AG04450 (cell line): Measurements from ENCODE around the gene KLF2. TPM values are rescaled to one million over a fixed set of nuclear protein-coding genes. Genes with fewer than 3 reads are reported as not detected.
A peak's percentile ranks its signal among the peaks of the same experiment; 100 is the strongest.

Experiments
- CTCF ChIA-PET: fragments of 300-600, 350-600 bp; formaldehyde crosslinking; extraction: SDS; loops from one replicate; lab custom pipeline; 2022; ENCODE audit warnings: antibody characterized with exemption, inconsistent platforms; lab: Charles Lee
- POLR2A ChIA-PET: fragments of 350-600 bp; formaldehyde crosslinking; extraction: SDS; loops from one replicate; lab custom pipeline; 2021; ENCODE audit warnings: antibody characterized with exemption, inconsistent platforms; lab: Yijun Ruan, JAX
- DNase-seq: peaks from one replicate; pipeline ENCODE4 v3.0.0-alpha.2; 2011; ENCODE audit warnings: low read depth, low spot score
- H3K27ac ChIP-seq: one replicate; pipeline ENCODE4 v1.5.1; 2012; ENCODE audit warnings: low read depth, low read length, control low read depth
- H3K27me3 ChIP-seq: one replicate; pipeline ENCODE4 v1.6.0; 2012; ENCODE audit warnings: low read length; ENCODE audit not compliant: control insufficient read depth, insufficient read depth
- H3K4me3 ChIP-seq: 2 replicates; pipeline ENCODE4 v1.5.1; 2011; ENCODE audit warnings: mild to moderate bottlenecking, low read depth, low read length, control low read depth
- H3K9me3 ChIP-seq: 2 replicates; pipeline ENCODE4 v1.5.1; 2012; ENCODE audit warnings: low read length; ENCODE audit not compliant: control insufficient read depth, insufficient read depth
- CTCF ChIP-seq: IDR thresholded peaks from 2 replicates; pipeline ENCODE4 v1.5.1; 2011; ENCODE audit warnings: low read depth, low read length, control low read depth, inconsistent platforms
- polyA plus RNA-seq: library from polyadenylated mRNA; depleted of rRNA; stranded (reverse); fragments of >200 nt; gene quantifications from 2 replicates; pipeline ENCODE4 v1.2.3, GENCODE V29; 2011

Gene KLF2
- polyA plus RNA-seq, 1 experiment = 0.60 TPM

- peak; percentile 21; the same call in 1 of the 2 replicates for TF ChIP-seq CTCF
- ChIA-PET POLR2A (interaction anchor here (0.9 to 2.3 kb wide), 8 partner anchors 9 to 141 kb away, joined by 3 to 33 read pairs (median 4); partner anchors contain the start of genes AP1M1 and KLF2), CTCF (interaction anchor here (0.9 to 1.7 kb wide), 4 partner anchors 10 to 92 kb away, joined by 3 to 13 read pairs (median 6); no protein-coding TSS in a partner anchor)
- H3K27me3 ChIP-seq = no peaks in the 10 kb centered on the region
- peak overlapping the region; percentile 81 for H3K27ac ChIP-seq
- no peak overlapping the region for H3K4me3 ChIP-seq
- no peaks in the 10 kb centered on the region; the same call in 1 of the 2 replicates for H3K9me3 ChIP-seq
- DNase-seq = peak; percentile 69
These were observed 14.1 kb downstream of the KLF2 start for GRCh38 chr19:16338470-16339360.

- H3K27me3 ChIP-seq = no peaks in the 10 kb centered on the region
- H3K4me3 ChIP-seq = no peak overlapping the region
- no peaks in the 10 kb centered on the region; the same call in 1 of the 2 replicates for H3K9me3 ChIP-seq
- POLR2A ChIA-PET = interaction anchor here (0.9 to 2.3 kb wide), 8 partner anchors 10 to 142 kb away, joined by 3 to 33 read pairs (median 4); partner anchors contain the start of genes AP1M1 and KLF2
- DNase-seq = no peak
- no peak for TF ChIP-seq CTCF
- peak overlapping the region; percentile 81 for H3K27ac ChIP-seq
- CTCF ChIA-PET = interaction anchor here (0.9 to 1.7 kb wide), 4 partner anchors 11 to 93 kb away, joined by 3 to 13 read pairs (median 6); no protein-coding TSS in a partner anchor
These were observed 14.7 kb downstream of the KLF2 start for GRCh38 chr19:16339361-16339725.

- H3K27me3 ChIP-seq = no peaks in the 10 kb centered on the region
- POLR2A ChIA-PET = interaction anchor here (0.5 to 2.3 kb wide), 3 partner anchors 12 to 74 kb away, joined by 3 to 12 read pairs (median 4); no protein-coding TSS in a partner anchor
- CTCF ChIA-PET = interaction anchor here (1.1 to 1.7 kb wide), 2 partner anchors 92 to 94 kb away, joined by 4 to 10 read pairs; no protein-coding TSS in a partner anchor
- no peaks in the 10 kb centered on the region; the same call in 1 of the 2 replicates for H3K9me3 ChIP-seq
- no peak overlapping the region for H3K27ac ChIP-seq
- TF ChIP-seq CTCF = no peak
- H3K4me3 ChIP-seq = no peak overlapping the region
- DNase-seq = no peak
These were observed 15.5 kb downstream of the KLF2 start for GRCh38 chr19:16340092-16340491.

GRCh38 chr19:16340654-16341053 is 16.0 kb downstream of the KLF2 start:
- ChIA-PET POLR2A (interaction anchor here (0.5 to 2.3 kb wide), 3 partner anchors 12 to 74 kb away, joined by 3 to 12 read pairs (median 4); no protein-coding TSS in a partner anchor), CTCF (interaction anchor here (1.1 kb wide), 1 partner anchor 93 kb away, joined by 4 read pairs; no protein-coding TSS in a partner anchor)
- H3K27me3 ChIP-seq = no peaks in the 10 kb centered on the region
- H3K27ac ChIP-seq = no peak overlapping the region
- TF ChIP-seq CTCF = no peak
- DNase-seq = no peak
- no peaks in the 10 kb centered on the region; the same call in 1 of the 2 replicates for H3K9me3 ChIP-seq
- no peak overlapping the region for H3K4me3 ChIP-seq
